ENCODE results near the gene MGAT2. TPM values are rescaled to one million over a fixed set of nuclear protein-coding genes. Genes with fewer than 3 reads are reported as not detected.

The MGAT2 gene
- total and polyA plus RNA-seq, 9 of the 15 experiments (the other 6 are each of a cell fraction or from before 2014, with no cell fraction given), result 0.03 to 33.3 (median 24.6) TPM; not detected in 1

- H3K9ac ChIP-seq (ENCODE audit: insufficient read depth in 1 of 2, low read depth in 2 of 2, low read length in 2 of 2), result no peak overlapping the region
- ATAC-seq (no peak), DNase-seq (ENCODE audit: extremely low read depth in 1 of 4, low spot score in 3 of 4) (no peak), FAIRE-seq (no peak)
- ChIA-PET CTCF (ENCODE audit: low intra/inter-chr PET ratio) (no interaction called here), POLR2A (no interaction called here)
- H3K9me3 ChIP-seq (replicated peaks; ENCODE audit: control insufficient read depth, insufficient read depth, low read depth, low read length), result no peaks in the 10 kb centered on the region
- in situ Hi-C loops (cut with MboI) (no loop called here), intact Hi-C loops (cut with micrococcal nuclease) (no loop called here)
- no peak overlapping the region for H3K4me2 ChIP-seq (ENCODE audit: insufficient read depth, low read length)
- no TSS peak for BruUV-seq (replicated peaks)
- H3K4me1 ChIP-seq (replicated peaks in 1 of 2; ENCODE audit: control insufficient read depth in 2 of 2, insufficient read depth in 2 of 2, low read length in 2 of 2), result peaks cover 13 to 21% of the 10 kb centered on the region in 2 experiments
- H3K36me3 ChIP-seq (ENCODE audit: control insufficient read depth, insufficient read depth, low read length), result no peaks in the 10 kb centered on the region
- no peak overlapping the region for H2AFZ ChIP-seq (ENCODE audit: low read depth, low read length)
- no peaks in the 10 kb centered on the region for H3K27me3 ChIP-seq (ENCODE audit: control insufficient read depth in 2 of 2, insufficient read depth in 2 of 2, low read length in 2 of 2)
- no peak overlapping the region for H3K4me3 ChIP-seq
- H3K27ac ChIP-seq (ENCODE audit: extremely low read depth, low read depth, low read length), result no peak overlapping the region
- no peak for TF ChIP-seq RREB1 (CRISPR knock-in tag; IDR thresholded peaks at IDR 0.05)
- no peak for TF ChIP-seq E2F4 (CRISPR knock-in tag; IDR thresholded peaks at IDR 0.05; ENCODE audit: low read depth)
- TF ChIP-seq OTX1 (CRISPR knock-in tag; IDR thresholded peaks at IDR 0.05), result no peak
- TF ChIP-seq ZNF830 (CRISPR knock-in tag; IDR thresholded peaks at IDR 0.05), result no peak
- TF ChIP-seq HDAC1 (IDR thresholded peaks at IDR 0.05), result no peak
- no peak for TF ChIP-seq POLR2G (IDR thresholded peaks at IDR 0.05; ENCODE audit: low read depth, low read length)
- no peak for TF ChIP-seq BCLAF1 (IDR thresholded peaks at IDR 0.05; ENCODE audit: borderline replicate concordance in 1 of 2, control insufficient read depth in 1 of 2, low read depth in 2 of 2, low read length in 1 of 2)
- no peak for TF ChIP-seq ZNF384 (IDR thresholded peaks at IDR 0.05; ENCODE audit: low read depth, low read length)
- TF ChIP-seq SLC30A9 (CRISPR knock-in tag; IDR thresholded peaks at IDR 0.05), result no peak
- TF ChIP-seq TAF9B (IDR thresholded peaks at IDR 0.05; ENCODE audit: partially characterized antibody), result no peak
- no peak for TF ChIP-seq ZNF354B (CRISPR knock-in tag; IDR thresholded peaks at IDR 0.05)
- no peak for TF ChIP-seq MAFF (IDR thresholded peaks at IDR 0.05; ENCODE audit: low read length)
- TF ChIP-seq ELF4 (CRISPR knock-in tag; IDR thresholded peaks at IDR 0.05), result no peak
- peaks cover 10% of the 10 kb centered on the region for H3K79me2 ChIP-seq (ENCODE audit: control insufficient read depth, insufficient read depth, low read length)
- no peaks in the 10 kb centered on the region for H4K20me1 ChIP-seq (replicated peaks; ENCODE audit: control insufficient read depth, insufficient read depth, low read length)
- no peaks in the 10 kb centered on the region for H3K9me1 ChIP-seq (ENCODE audit: control insufficient read depth, insufficient read depth, low read length)
- 75% methylated on average over 3 of the region's 3 CpGs for WGBS (ENCODE audit: insufficient coverage, low coverage, missing lambda C conversion rate)
Observed at GRCh38 chr14:49593016-49593415, 27.6 kb upstream of the MGAT2 start.

All from K562 (cell line).